Endothelial cell of umbilical vein (primary cell): ENCODE data around the gene GATA1. TPM values are rescaled to one million over a fixed set of nuclear protein-coding genes. Genes with fewer than 3 reads are reported as not detected.

Experiments used
- BruUV-seq: library from RNA; stranded (reverse); fragments of 400-500 nt; replicated peaks from 2 replicates; lab custom pipeline; 2021; lab: Mats Ljungman, UMichigan
- CTCF ChIA-PET: fragments of 300-600, 350-600 bp; sonication (Branson Sonifier 250); formaldehyde crosslinking; loops from one replicate; lab custom pipeline; 2021; ENCODE audit warnings: antibody characterized with exemption, inconsistent platforms; lab: Charles Lee
- POLR2A ChIA-PET: fragments of 300-600, 350-600 bp; sonication (Branson Sonifier 250); formaldehyde crosslinking; loops from one replicate; lab custom pipeline; 2021; ENCODE audit warnings: antibody characterized with exemption, inconsistent platforms; lab: Charles Lee
- DNase-seq: peaks from one replicate; pipeline ENCODE4 v3.0.0-alpha.2; 2011; ENCODE audit warnings: low read depth, low spot score
- FAIRE-seq: peaks from 2 replicates; lab custom pipeline; 2011; peaks lifted over from hg19 to GRCh38; lab: Jason Lieb, UNC
- H2AFZ ChIP-seq: 2 replicates; pipeline ENCODE4 v1.6.0; 2012; ENCODE audit warnings: low read depth, low read length, control low read depth, inconsistent platforms
- H3K27ac ChIP-seq: 2 replicates; pipeline ENCODE4 v1.5.1; 2011; ENCODE audit warnings: low read depth, mild to moderate bottlenecking, control low read depth, low read length, moderate library complexity; ENCODE audit not compliant: insufficient read depth
- H3K27me3 ChIP-seq, 2 experiments: 2 replicates each; pipeline versions ENCODE4 v1.6.0 to v1.6.1; 2011; ENCODE audit warnings: low read length in 2 of 2, mixed read lengths in 1 of 2; ENCODE audit not compliant: control insufficient read depth in 2 of 2, insufficient read depth in 2 of 2
- H3K36me3 ChIP-seq, 2 experiments: 2 replicates in 1 of 2; 3 replicates in 1 of 2; pipeline ENCODE4 v1.5.1; 2011; ENCODE audit warnings: low read length in 2 of 2, mild to moderate bottlenecking in 1 of 2, moderate library complexity in 1 of 2; ENCODE audit not compliant: control insufficient read depth in 2 of 2, insufficient read depth in 2 of 2; ENCODE audit errors: extremely low read depth in 1 of 2
- H3K4me1 ChIP-seq: 3 replicates; pipeline ENCODE4 v1.5.1; 2011; ENCODE audit warnings: mild to moderate bottlenecking, low read length; ENCODE audit not compliant: control insufficient read depth, insufficient read depth; ENCODE audit errors: extremely low read depth
- H3K4me2 ChIP-seq: 2 replicates; pipeline ENCODE4 v1.6.1; 2011; ENCODE audit warnings: low read length, control low read depth, mixed read lengths; ENCODE audit not compliant: insufficient read depth
- H3K4me3 ChIP-seq, 3 experiments: fragments of 200-600 bp in 1 of 3; sonication (generic), shearing (Covaris generic) in 1 of 3; replicated peaks in 1 of 3; 2 replicates each; pipeline ENCODE4 v1.5.1; 2011 to 2016; ENCODE audit warnings: control low read depth in 3 of 3, low read length in 3 of 3, mild to moderate bottlenecking in 2 of 3, inconsistent platforms in 1 of 3, low read depth in 1 of 3, moderate library complexity in 1 of 3; ENCODE audit not compliant: insufficient read depth in 1 of 3
- H3K79me2 ChIP-seq: 2 replicates; pipeline ENCODE4 v1.6.0; 2012; ENCODE audit warnings: low read length, inconsistent platforms; ENCODE audit not compliant: control insufficient read depth, insufficient read depth
- H3K9ac ChIP-seq: replicated peaks from 2 replicates; pipeline ENCODE3; 2011; ENCODE audit warnings: low read length, control low read depth; ENCODE audit not compliant: insufficient read depth; ENCODE audit errors: extremely low read depth
- H3K9me1 ChIP-seq: replicated peaks from 3 replicates; pipeline ENCODE4 v1.6.0; 2011; ENCODE audit warnings: mild to moderate bottlenecking, low read length; ENCODE audit not compliant: control insufficient read depth, insufficient read depth; ENCODE audit errors: extremely low read depth
- H3K9me3 ChIP-seq: replicated peaks from 2 replicates; pipeline ENCODE4 v1.5.1; 2012; ENCODE audit warnings: low read length, inconsistent platforms; ENCODE audit not compliant: control insufficient read depth, insufficient read depth
- H4K20me1 ChIP-seq: replicated peaks from 2 replicates; pipeline ENCODE3; 2011; ENCODE audit warnings: mild to moderate bottlenecking, low read length; ENCODE audit not compliant: control insufficient read depth, insufficient read depth; ENCODE audit errors: extremely low read depth
- CTCF ChIP-seq, 2 donors: IDR thresholded peaks; 1 replicate in 1 of 2; 2 replicates in 1 of 2; pipeline ENCODE4 v1.5.1; 2011; ENCODE audit warnings: low read length in 2 of 2, mild to moderate bottlenecking in 2 of 2, moderate library complexity in 2 of 2, control low read depth in 1 of 2, inconsistent platforms in 1 of 2, low read depth in 1 of 2; ENCODE audit not compliant: insufficient read depth in 1 of 2; ENCODE audit errors: extremely low read depth in 1 of 2
- JUN ChIP-seq: IDR thresholded peaks from 2 replicates; pipeline ENCODE4 v1.6.1; 2011; ENCODE audit warnings: borderline replicate concordance, low read depth; ENCODE audit not compliant: insufficient read length, insufficient read depth
- POLR2A ChIP-seq: IDR thresholded peaks from 2 replicates; pipeline ENCODE4 v1.6.1; 2012; ENCODE audit warnings: low read depth, mild to moderate bottlenecking, control low read depth, low read length
- dilution Hi-C: fragments of 300-500 bp; cut with MboI; formaldehyde crosslinking; loops from one replicate; pipeline ENCODE4 v1.15.0; 2019; ENCODE audit warnings: low sequenced_read_pairs; ENCODE audit not compliant: extremely low pct_ligation_motif_present
- intact Hi-C: fragments of 100-400 bp; cut with micrococcal nuclease; formaldehyde crosslinking; loops from one replicate; pipeline ENCODE4 v1.10.0; 2022
- polyA plus RNA-seq, 4 experiments: library from polyadenylated mRNA; depleted of rRNA in 3 of 4; stranded (reverse) in 3 of 4; unstranded in 1 of 4; fragments of >200 nt; gene quantifications; 2 replicates each; pipeline versions ENCODE4 v1.2.1 to v1.2.3, GENCODE V29; 2011 to 2012; ENCODE audit warnings: missing spikeins in 1 of 4
- total RNA-seq: library from RNA; stranded (reverse); gene quantifications from 2 replicates; pipeline ENCODE4 v1.2.3, GENCODE V29; 2021

Gene GATA1
- total and polyA plus RNA-seq, 2 donors (not counting 3 experiments of a cell fraction or from before 2014, with no cell fraction given): not detected

- no peak for FAIRE-seq
- no TSS peak for BruUV-seq
- CTCF ChIA-PET: no interaction called here
Observed at GRCh38 chrX:48826135-48826875, 39.9 kb downstream of the GATA1 start, which contains the start of gene ERAS. Gene ERAS, plus strand, starts transcription at chrX:48826513. Its CDS starts 2,611 bp downstream, at chrX:48829124.

More at GRCh38 chrX:48826135-48826875, 39.9 kb downstream of the GATA1 start, which contains the start of gene ERAS:
- Histone ChIP-seq H3K36me3 (peaks cover 0 to 2% of the 10 kb centered on the region in 2 experiments), H3K4me3 (no peak within 1 kb of the TSS), H3K4me1 (no peaks in the 10 kb centered on the region), H3K79me2 (no peaks in the 10 kb centered on the region), H3K27me3 (peaks cover 15 to 27% of the 10 kb centered on the region in 2 experiments), H3K27ac (no peak within 1 kb of the TSS), H3K4me2 (no peak within 1 kb of the TSS), H2AFZ (no peak within 1 kb of the TSS), H3K9me1 (no peaks in the 10 kb centered on the region), H3K9ac (no peak within 1 kb of the TSS), H3K9me3 (no peaks in the 10 kb centered on the region), H4K20me1 (no peaks in the 10 kb centered on the region)
- DNase-seq: no peak
- no peak for TF ChIP-seq POLR2A
- TF ChIP-seq CTCF (IDR thresholded peaks at IDR 0.05; ENCODE audit: extremely low read depth in 1 of 2, insufficient read depth in 1 of 2, low read depth in 1 of 2, low read length in 2 of 2): peak in 1 of 2 donors; percentile 8
- TF ChIP-seq JUN: no peak
- POLR2A ChIA-PET: no interaction called here
- dilution Hi-C loops (no loop called here), intact Hi-C loops (no loop called here)
